Inflammatory macrophage treated with lipopolysaccharide for 4 hours (primary cell): ENCODE results near the gene RNF223.
"Not testable (repeated sequence)": the region's sequence is repeated elsewhere in the genome, so short reads cannot be mapped to it uniquely, and the experiment has no call there.

Experiments
- DNase-seq: peaks from one replicate; pipeline ENCODE4 v3.0.0-alpha.2; 2020

Gene RNF223

GRCh38 chr1:1041873-1042272 lies 32.2 kb downstream of the RNF223 start:
- DNase-seq, result no peak

DNA sequence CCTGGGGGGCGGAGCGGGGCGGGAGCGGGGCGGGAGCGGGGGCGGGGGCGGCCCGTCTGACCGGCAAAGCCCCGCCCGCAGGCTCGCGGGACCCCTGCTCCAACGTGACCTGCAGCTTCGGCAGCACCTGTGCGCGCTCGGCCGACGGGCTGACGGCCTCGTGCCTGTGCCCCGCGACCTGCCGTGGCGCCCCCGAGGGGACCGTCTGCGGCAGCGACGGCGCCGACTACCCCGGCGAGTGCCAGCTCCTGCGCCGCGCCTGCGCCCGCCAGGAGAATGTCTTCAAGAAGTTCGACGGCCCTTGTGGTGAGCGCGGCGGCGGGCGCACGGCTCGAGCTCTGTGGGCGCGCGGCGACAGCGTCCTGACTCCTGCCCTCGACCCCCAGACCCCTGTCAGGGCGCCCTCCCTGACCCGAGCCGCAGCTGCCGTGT lies 33.0 kb downstream of the RNF223 start:
- no peak for DNase-seq

- peak; percentile 68 for DNase-seq
Observed at GRCh38 chr1:1040004-1040991, 33.8 kb downstream of the RNF223 start.

GRCh38 chr1:1039145-1039910 lies 34.8 kb downstream of the RNF223 start:
- peak; percentile 47 for DNase-seq

GRCh38 chr1:1038694-1039093 lies 35.4 kb downstream of the RNF223 start:
- DNase-seq, result peak; percentile 82

DNA sequence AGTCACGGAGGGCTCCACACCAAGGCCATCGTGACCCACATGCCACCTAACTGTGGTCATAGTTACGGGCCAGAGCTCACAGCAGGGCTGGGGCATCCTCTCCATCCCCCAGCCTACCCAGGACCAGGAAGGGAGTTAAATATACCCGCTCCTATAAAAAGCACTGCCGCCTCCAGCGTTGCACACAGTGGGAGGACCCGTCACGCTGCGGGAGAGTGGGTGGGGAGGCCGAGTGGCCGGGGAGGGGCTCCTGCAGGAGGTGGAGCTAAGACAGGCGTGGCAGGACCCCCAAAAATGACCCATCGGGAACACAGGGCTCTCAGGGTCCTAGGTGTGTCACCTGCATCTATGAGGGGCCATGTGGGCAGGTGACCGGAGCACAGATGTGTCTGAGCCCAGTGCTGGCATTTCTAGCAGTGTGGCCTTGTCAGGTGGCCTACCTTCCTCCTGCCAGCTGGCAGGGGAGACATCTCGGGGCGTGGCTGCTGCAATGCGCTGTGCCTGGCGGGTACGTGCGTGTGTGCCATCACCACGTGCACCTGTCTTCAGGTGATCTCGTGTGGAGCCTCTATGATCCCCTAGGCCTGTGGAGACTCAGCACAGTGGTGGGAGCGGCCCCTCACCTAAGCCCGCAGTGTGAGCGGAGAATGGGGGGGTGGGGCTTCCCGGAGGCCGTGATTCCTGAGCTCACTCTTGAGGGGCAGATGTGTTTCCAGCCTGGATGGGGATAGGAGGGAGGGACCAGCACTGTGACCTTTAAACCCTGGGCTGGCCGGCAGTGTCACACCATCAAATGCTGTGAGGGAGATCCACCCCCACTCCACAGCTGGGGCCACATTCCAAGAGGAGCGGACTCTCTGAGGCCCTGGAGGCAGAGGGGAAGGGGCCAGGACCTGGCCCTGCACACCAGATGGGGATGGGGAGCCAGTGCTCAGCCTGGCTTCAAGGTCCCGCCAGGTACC lies 36.5 kb downstream of the RNF223 start:
- DNase-seq, result no peak

- no peak for DNase-seq
Observed at GRCh38 chr1:1035291-1035943, 38.7 kb downstream of the RNF223 start.

DNA sequence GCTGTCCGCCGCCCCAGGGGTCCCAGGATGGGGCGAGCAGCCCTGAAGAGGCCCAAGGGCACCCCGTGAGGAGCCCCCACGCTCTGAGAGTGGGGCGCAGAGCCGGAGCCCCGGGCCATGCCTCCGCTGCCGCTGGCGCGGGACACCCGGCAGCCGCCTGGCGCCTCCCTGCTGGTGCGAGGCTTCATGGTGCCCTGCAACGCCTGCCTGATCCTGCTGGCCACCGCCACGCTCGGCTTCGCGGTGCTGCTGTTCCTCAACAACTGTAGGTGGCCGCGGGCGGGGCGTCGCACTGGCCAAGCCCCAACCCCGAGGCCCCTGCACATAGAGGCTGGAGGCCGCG lies 39.7 kb downstream of the RNF223 start:
- no peak for DNase-seq

- DNase-seq, result no peak
Observed at GRCh38 chr1:1033731-1034438, 40.2 kb downstream of the RNF223 start.

- peak; percentile 81 for DNase-seq
Observed at GRCh38 chr1:1033009-1033587, 41.0 kb downstream of the RNF223 start.

DNA sequence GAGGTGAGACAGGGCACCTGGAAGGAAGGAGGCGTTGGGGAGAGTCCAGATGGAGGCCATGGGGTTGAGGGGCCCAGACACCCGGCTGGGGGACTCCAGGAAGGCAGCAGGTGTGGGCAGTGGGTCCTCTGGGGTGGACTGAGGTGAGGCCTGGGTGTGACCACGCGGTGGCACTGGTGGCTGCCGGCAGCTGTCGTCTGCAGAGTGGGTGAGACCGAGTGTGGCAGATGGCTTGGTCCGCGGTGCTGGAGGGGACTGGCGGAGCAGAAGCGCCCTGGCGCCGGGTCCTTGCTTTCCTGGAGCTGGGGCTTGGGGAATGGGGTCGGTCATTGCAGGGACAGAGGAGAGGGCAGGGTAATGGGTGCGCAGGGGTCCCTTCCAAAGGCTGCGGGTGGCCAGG lies 41.7 kb downstream of the RNF223 start:
- no peak for DNase-seq

DNA sequence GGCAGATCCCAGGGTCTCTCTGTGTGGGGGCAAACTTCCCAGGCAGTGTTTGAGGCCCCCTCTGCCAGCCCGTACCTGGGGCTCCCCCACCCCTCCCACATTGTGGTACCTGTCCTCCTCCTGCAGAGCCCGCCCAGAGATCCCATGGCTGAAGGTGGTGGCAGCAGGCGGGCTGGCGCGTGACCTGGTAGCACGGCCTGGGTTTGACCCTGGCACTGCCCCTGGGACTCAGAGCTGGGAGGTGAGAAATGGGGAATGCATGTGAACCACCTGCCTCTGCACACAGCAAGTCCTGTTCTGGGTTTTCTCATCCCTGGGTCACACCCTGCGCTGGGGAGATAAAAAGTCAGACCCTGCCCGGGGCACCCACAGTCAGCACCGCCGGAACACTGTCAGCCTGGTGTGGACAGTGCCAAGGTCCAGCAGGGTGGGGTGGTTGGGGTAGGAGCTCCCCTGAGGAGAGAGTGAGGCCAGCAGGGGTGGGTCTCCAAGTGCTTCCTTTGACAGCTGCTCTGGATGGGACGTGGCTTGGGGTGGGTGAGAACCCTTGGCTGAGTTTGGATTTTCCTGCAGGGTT lies 42.4 kb downstream of the RNF223 start:
- no peak for DNase-seq

- DNase-seq, result not testable (repeated sequence)
Observed at GRCh38 chr1:1030867-1031658, 43.0 kb downstream of the RNF223 start.

GRCh38 chr1:1027791-1028190 lies 46.3 kb downstream of the RNF223 start:
- DNase-seq, result no peak

DNA sequence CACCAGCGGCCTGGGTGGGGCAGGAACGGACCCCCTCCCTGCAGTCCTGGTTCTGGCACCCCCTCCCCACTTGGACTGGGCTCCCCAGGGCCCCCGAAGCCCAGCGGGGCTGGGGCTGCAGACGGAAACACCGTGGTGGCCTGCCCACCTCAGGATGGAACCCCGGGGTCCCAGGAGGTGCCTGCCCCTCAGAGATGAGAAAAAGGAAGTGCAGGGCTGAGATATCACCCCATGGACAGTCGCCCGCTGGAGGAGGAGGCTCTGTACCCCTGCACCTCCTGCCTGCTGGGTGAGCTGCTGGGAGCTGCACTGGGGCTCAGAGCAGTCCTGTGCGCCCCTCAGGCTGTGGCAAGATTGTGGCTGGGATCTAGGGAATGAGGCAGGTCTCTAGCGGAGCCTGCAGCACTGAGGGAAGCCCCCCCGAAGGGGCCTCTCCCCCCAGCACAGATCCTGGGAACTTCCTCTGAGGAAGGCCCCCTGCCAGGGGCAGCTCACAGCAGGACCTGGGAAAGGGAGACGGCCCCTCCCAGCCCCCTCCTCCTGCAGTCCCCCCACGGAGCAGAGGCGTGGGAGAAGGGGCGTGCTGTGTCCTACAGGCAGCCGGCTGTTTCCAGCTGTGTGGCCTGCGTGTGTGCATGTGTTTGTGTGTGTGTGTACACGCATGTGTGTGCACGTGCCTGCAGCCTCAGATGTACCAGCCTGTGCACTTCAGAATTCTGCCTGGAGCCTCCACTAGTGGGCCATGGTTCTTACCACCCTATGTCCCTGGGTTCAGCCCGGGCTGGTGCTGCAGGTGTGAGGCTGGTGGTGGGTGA lies 47.3 kb downstream of the RNF223 start:
- no peak for DNase-seq

- DNase-seq, result no peak
Observed at GRCh38 chr1:1025730-1026129, 48.4 kb downstream of the RNF223 start.

- no peak for DNase-seq
Observed at GRCh38 chr1:1024771-1025699, 49.1 kb downstream of the RNF223 start.
